A549 treated with AZD2906 at 1 μM for 4 hours (cell line): Measurements from ENCODE around the gene SPPL3. TPM values are rescaled to one million over a fixed set of nuclear protein-coding genes. Genes with fewer than 3 reads are reported as not detected.

ENCODE experiments used
- total RNA-seq: library from RNA; stranded (reverse); fragments of 200-300 nt; extraction: Qiagen RNA extraction; gene quantifications from 5 replicates; pipeline ENCODE4 v1.2.3, GENCODE V29; 2022

SPPL3 gene, protein sequence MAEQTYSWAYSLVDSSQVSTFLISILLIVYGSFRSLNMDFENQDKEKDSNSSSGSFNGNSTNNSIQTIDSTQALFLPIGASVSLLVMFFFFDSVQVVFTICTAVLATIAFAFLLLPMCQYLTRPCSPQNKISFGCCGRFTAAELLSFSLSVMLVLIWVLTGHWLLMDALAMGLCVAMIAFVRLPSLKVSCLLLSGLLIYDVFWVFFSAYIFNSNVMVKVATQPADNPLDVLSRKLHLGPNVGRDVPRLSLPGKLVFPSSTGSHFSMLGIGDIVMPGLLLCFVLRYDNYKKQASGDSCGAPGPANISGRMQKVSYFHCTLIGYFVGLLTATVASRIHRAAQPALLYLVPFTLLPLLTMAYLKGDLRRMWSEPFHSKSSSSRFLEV
- 45.2 to 55.1 TPM (median 53.5 TPM) in 5 replicates for total RNA-seq

DNA sequence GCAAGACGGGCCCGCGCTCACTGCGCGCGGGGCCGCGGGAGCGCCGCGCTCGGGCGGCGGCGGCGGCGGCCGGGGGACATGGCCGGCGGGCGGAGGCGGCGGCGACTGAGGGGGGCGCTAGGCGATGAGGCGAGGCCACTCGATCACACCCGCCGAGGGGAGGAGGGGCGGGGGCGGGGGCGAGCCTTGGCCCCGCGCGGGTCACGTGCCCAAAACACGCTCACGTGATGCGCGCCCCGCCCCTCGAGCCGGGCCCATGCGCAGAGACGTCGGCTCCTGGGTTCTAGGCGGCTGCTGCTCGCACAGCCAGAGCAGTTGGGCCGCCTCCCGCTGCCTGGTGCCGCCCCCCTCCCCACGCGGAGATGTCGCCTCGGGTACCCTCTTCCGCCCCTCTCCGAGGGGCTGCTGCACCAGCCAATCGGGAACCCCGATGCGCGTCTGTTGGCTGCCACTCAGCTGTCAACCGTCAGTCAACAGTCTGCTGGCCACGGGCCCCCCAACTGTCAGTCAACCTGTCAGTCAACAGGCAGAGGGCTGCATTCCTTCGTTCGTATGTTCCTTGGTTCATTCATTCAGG is at the start of gene SPPL3:
TSS of gene SPPL3 (minus strand) at position 162 of the 577 bp plus-strand sequence. CDS start 491 bp downstream, outside the sequence.

DNA sequence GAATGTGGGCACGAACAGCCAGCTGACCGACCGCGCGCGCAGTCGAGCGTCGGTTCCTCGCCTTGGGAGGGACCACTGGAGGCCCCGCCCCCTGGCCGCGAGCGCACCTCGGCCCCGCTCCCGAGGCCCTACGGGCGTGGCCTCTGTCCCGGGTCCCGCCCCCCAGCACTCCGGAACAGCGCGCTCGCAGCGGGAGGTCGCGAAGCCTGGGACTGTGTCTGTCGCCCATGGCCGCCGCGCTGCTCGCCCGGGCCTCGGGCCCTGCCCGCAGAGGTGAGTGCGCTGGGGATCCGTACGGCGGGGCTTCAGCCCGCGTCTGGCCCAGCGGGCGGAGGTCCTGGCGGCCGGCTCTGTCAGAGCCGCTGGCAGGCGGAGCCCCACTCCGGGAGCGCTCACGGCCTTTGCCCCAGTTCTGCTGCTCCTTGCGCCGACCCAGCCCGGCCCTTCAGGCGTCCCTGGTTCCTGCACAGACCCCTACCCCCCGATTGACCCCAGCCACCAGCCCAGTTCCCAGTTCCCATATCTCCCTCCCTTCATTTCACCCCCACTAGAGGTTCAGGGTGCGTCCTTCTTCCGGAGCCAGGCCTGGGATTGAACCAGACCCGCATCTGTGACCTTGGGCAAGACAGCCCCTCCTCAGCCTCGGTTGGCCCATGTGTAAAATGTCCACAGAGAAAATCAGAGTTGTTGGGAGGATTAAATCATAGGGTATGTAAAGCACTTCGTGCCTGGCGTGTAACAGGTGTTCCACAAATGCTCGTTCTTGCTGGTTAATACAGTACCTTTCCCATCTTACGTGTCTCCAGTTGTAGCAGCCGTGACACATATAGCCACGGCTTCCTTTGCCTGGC is 178.3 kb downstream of the SPPL3 start, which contains the start of gene ACADS:
TSS of gene ACADS (plus strand) at position 168 of the 851 bp plus-strand sequence. CDS start at position 228, 60 bp downstream.

Other genes with a start within 250 kb of the SPPL3 start
- 72.1 to 89.7 TPM (median 79.4 TPM) in 5 replicates for gene MLEC, start 217.2 kb downstream of the SPPL3 start, total RNA-seq
- gene UNC119B, start 193.9 kb downstream of the SPPL3 start, total RNA-seq: 24.3 to 27.1 TPM (median 25.7 TPM) in 5 replicates
- gene ACADS, start 178.5 kb downstream of the SPPL3 start, total RNA-seq: 9.9 to 12.0 TPM (median 11.7 TPM) in 5 replicates
- gene HNF1A, start 74.2 kb upstream of the SPPL3 start, total RNA-seq: 3.6 to 4.9 TPM (median 4.6 TPM) in 5 replicates
- 21.0 to 25.7 TPM (median 23.2 TPM) in 5 replicates for gene C12orf43, start 112.1 kb upstream of the SPPL3 start, total RNA-seq
- gene OASL, start 134.9 kb upstream of the SPPL3 start, total RNA-seq: 1.8 to 3.6 TPM (median 2.5 TPM) in 5 replicates
- gene P2RX7, start 228.5 kb upstream of the SPPL3 start, total RNA-seq: not detected in 5 replicates